Measurements from ENCODE around the gene EIF3CL. TPM values are rescaled to one million over a fixed set of nuclear protein-coding genes. Genes with fewer than 3 reads are reported as not detected.

EIF3CL gene
- total RNA-seq, 4 donors from 2014 or later = 146 to 217 (median 216) TPM

Small RNA genes within 50 kb of the gene (small RNA-seq; reads per million reads assigned to genes)
- gene AC138904.2 = 0 reads per million in 2 donors
- gene MIR6862-1 = 0 reads per million in 2 donors

Other genes with a start within 250 kb of the EIF3CL start
- gene XPO6, start 191.9 kb downstream of the EIF3CL start, total RNA-seq = 100 to 1,000 TPM in 3 of 4 donors, 10 to 100 TPM in 1; 94.7 to 272 (median 130) TPM
- 1 to 10 TPM in 2 of 4 donors, under 1 TPM in 2; 0.35 to 2.5 (median 1.3) TPM for gene SBK1, start 111.3 kb downstream of the EIF3CL start, total RNA-seq
- 10 to 100 TPM in 3 of 4 donors, not detected in 1; 11.4 to 20.6 (median 16.8) TPM for gene NPIPB6, start 40.3 kb downstream of the EIF3CL start, total RNA-seq
- not detected for gene NPIPB7, start 68.5 kb upstream of the EIF3CL start, total RNA-seq
- 10 to 100 TPM; 47.0 to 83.6 (median 73.3) TPM for gene CLN3, start 88.2 kb upstream of the EIF3CL start, total RNA-seq
- 10 to 100 TPM; 11.9 to 25.2 (median 14.6) TPM for gene APOBR, start 90.8 kb upstream of the EIF3CL start, total RNA-seq
- gene IL27, start 103.0 kb upstream of the EIF3CL start, total RNA-seq = not detected
- gene NUPR1, start 135.1 kb upstream of the EIF3CL start, total RNA-seq = 10 to 100 TPM in 1 of 4 donors, 1 to 10 TPM in 3; 1.6 to 11.9 (median 6.3) TPM
- 100 to 1,000 TPM in 1 of 4 donors, 10 to 100 TPM in 3; 27.3 to 117 (median 45.6) TPM for gene SGF29, start 150.1 kb upstream of the EIF3CL start, total RNA-seq
- 100 to 1,000 TPM in 3 of 4 donors, 10 to 100 TPM in 1; 26.4 to 241 (median 178) TPM for gene SULT1A2, start 193.2 kb upstream of the EIF3CL start, total RNA-seq
- 100 to 1,000 TPM; 120 to 959 (median 337) TPM for gene SULT1A1, start 206.2 kb upstream of the EIF3CL start, total RNA-seq
- gene NPIPB8, start 234.2 kb upstream of the EIF3CL start, total RNA-seq = 1 to 10 TPM in 2 of 4 donors, under 1 TPM in 1, not detected in 1; 0.85 to 2.1 (median 1.3) TPM